Stimulated activated CD4-positive, alpha-beta T cell treated with anti-CD3 and anti-CD28 coated beads, Interleukin-15, amount 100 ng/mL, for 48 hours (primary cell): ENCODE results near the gene NR5A2.

Source experiments
- DNase-seq, 2 donors: peaks; one replicate each; pipeline ENCODE4 v3.0.0-alpha.2; 2020; ENCODE audit warnings: low read depth in 2 of 2

The NR5A2 gene

DNA sequence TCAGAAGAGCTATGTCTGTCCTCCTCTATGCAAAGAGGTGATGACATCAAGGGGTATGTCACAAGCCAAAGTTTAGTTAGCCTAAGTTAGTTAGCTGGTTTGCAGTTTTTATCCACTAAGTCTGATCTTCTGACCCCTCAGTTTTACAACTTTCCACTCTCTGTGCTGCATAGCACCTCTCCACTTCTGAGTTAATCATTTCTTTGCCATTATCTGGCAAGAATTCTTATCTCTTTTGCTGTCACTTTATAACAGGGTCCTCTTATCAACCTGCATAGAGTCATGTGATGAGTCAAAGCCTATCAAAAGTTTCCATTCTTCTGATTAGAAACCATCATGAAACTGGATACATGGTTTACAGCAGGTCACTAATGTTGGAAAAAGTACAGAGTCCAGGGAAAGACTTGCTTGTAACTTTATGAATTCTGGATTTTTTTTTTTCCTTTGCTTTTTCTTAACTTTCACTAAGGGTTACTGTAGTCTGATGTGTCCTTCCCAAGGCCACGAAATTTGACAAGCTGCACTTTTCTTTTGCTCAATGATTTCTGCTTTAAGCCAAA, at the start of gene NR5A2:
NR5A2 (plus strand) TSS at position 447 of the 560 bp plus-strand sequence. CDS start 138 bp downstream, outside the sequence.
- DNase-seq: no peak

DNA sequence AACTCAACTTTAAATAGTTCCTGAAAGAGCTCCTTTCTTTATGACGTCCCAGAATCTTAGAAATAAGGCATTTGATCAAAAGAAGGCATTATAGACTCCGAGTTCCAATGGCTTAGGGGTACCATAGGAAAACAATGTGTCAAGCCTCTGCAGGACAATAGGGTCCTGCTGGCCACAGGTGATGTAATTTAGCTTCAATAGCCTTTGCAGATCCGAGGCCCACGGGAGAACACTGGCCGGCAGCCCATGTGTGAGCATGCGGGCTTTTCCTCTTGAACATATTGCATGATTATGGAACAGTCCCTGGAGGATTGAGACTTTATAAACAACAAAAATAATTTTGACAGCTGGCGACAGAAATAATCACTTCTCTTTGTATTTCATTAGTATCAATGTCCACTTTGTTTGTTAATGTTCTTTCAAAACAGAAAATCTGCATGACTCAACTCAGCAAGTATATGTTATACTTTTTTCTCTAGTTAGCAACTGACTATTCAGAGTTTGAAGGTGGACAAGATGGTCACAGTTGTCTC, 49.0 kb upstream of the NR5A2 start:
- DNase-seq: no peak

DNA sequence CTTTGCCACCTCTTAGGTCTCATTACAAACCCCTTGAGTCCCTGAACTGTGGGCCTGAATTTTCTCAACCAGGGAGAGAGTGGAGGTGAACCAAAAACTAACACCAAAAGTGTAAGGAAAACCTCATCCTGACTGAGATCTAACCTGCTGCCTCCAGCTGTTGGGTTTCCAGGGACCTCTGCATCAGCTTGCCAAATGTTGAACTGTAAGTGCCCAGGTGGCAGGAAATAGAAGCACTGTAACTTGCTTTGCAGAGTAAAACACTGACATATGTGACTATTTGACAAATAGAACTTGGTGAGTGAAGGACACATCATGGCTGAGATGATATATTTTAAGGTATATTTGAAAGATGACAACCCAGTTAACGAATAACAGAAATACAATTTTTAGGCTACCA, 48.4 kb upstream of the NR5A2 start:
- DNase-seq: no peak

DNA sequence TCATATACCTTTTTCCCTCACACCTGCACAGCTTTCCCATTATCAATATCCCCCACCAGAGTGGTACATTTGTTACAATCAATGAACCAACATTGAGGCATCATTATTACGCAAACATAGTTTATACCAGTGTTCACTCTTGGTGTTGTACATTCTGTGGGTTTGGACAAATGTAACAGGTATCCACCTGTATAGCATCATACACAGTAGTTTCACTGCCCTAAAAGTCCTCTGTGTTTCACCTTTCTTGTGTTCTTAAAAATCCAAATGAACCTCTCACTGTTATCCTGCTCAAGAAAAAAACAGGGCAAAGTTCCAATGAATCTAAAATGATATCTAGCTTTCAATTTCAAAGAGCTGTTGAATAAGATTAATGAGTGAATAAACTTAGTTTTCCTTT, 45.9 kb upstream of the NR5A2 start:
- DNase-seq: no peak

DNA sequence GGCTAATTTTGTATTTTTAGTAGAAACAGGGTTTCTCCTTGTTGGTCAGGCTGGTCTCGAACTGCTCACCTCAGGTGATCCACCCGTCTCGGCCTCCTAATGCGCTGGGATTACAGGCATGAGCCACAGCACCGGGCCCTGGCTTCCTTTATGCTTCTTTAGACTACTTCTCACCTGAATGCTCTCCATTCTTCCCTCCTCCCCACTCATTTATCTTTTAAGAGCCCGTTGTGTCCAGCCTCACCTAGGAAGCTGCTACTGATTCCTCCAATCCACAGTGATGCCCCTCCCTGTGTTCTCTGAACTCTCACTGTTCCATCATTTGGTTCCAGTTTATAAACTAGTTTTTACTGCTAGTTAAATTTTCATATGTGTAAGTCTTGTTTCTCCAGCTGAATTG, 44.9 kb upstream of the NR5A2 start:
- no peak for DNase-seq

DNA sequence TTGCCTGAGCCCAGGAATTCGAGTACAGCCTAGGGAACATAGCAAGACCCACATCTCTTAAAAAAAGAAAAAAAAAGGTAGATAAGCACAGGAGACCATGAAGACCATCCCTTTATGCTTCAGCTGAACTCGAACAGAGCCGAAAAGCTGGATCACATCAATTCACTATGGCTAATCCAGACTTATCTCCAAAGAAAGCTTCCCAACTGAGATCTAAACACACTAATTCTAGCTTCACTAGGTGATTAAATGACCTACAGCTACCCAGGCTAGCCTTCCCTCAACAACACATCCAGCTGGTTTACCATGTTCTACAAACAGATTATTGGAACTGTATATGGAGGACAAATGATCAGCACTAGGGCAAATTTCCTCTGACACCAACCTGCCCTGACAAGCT, 44.0 kb upstream of the NR5A2 start:
- no peak for DNase-seq

DNA sequence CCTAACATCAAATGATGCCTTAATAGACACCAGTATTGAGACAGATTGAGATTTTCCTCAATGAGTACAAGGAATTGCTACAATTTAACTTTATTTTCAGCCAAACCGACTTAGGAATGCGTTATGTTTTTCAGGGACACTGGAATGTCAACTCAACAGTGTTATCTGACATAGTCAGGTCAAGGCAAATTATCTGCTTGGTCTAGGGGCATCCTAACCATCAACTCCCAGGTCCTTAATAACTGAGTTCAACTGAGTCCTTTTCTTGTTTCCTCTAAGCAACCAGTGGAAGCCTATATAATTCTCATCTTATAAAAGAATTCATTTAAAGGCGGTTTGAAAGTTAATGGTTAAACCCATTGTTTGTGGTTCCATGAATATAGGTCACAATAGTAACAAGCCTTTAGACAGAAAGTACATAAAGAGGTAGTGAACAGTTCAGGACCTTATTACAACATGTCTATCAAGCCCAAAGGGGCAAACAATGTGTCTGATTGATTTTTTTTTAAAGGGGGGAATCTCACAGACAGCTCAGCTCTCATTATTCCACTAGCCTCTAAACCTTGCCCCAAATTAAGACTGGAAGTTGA, 32.3 kb upstream of the NR5A2 start:
- DNase-seq: no peak

DNA sequence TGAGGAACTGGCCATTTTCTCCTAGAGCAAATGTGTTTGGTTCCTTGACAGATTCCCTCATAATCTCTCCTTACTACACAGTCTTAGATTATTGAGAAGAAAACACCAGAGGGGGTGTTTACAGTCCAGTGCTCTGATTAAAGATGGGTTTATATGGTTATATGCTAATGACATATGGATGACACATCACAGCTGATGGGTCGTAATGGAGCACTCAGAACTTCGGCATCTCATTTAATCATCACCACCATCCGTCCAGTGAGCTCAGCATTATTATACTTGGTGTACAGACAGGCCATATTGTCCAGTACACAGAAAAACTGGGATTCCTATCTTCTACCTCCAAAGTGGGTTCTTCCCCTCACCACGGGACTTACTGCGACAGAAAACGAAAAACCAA, 22.3 kb upstream of the NR5A2 start:
- DNase-seq: no peak

DNA sequence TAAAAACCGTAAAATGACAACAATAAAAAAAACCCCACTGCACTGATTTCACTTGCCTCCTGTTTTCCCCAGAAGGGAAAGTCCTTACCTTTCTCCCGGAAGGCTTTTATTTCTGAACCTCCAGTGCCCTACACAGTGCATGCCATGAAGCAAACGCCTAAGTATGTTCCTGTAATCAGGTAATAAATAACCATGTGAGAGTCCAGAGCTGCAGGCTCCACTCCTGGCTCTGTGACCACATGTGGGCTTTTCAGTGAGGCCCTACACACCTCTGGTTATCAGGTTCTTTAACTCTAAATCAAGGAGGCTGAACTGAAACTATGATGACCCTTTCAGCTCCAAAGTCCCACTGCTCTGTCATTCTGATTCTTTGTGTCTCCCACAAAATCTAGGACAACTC, 20.8 kb upstream of the NR5A2 start:
- no peak for DNase-seq

DNA sequence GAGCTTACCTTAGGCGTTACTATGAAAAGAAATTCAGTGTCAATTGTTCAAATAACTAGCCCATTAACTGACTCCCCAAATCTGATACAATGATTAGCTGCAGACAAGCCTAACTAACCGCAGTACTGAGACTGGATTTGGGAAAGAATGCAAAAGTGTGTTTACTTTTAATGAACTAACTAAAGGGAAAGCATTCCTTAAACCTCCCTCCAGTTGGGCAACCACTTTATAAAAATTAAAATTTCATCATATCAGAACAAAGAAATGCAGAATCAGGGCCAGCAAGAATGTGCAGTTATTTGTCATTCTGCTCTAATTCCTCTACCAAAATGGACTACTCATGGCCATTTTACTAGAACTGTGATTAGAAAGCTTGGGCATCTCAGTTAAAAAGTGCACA, 11.7 kb upstream of the NR5A2 start:
- DNase-seq: no peak

DNA sequence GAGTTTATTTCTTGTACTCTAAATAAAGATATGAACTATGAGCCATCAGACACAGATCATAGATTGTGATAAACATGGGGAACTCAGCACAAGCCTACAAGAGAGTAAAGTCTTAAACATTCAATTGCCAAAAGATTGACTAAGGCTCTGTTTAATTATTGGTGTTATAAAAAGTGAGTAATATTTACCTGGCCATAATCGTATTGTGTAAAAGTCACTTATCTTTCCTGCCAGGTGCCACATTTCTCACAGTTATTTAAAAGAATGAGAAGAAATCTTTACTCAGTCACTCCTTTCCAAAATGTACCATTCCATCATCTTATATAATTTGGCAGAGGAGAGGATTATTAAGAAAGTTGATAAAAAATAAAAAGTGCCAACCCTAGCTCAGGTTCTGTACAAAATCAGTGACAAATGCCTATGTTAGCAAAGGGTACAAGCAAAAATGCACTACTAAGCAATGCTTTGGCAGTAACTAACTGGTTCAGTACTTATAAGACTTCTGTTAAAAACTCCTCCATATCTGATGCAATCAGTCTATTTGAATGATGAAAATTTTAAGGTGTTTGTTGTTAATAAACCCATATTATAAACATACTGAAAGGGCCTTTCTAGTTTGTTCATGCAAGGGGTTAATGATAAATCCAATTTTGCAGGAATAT, 5.8 kb upstream of the NR5A2 start:
- no peak for DNase-seq

DNA sequence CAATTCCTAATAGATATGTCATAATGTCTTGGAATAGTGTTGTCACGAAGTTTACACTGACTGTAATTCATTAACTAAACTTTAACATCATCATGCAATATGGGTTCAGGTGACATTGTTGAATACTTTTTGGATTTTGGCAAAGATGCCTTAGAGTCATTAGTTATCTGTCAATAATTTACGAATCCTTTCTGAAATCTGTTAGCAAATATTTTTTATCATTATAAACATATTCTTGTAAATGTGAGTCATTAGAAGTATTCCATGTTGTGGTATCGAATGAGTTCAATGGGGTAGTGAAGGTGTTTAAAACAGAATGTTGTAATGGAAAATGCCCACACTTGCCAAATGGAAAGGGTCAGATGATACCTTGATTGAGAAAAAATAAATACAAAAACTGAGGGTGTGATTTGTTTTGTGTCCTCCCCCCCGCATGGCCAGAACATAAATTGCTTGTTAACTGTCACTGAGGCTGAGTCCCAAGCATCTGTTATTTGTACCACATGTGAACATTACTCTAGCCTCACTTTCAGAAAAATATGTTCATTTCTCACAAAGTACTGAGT, 5.2 kb upstream of the NR5A2 start:
- DNase-seq: no peak

DNA sequence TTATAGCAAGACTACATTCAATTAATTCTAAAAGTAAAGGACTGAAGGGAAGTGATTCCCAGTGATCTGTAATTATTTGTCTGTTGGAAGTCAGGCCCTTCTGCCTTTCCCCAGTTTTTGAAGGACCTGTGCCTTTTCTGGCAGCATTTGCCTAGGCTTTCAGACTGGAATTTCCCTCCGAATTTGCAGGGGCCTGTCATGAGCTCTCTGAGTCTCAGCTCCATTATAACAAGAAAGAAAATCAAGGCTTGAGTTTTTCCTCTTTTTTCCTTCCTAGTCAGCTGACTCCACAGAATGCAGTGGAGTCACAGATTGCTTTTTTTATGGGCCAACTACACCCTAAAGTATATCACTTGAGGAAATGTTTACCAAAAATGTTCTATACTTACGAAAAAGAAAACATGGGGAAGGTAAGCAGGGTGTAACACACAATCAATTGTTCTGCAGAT, 1.1 kb downstream of the NR5A2 start:
- DNase-seq: no peak

DNA sequence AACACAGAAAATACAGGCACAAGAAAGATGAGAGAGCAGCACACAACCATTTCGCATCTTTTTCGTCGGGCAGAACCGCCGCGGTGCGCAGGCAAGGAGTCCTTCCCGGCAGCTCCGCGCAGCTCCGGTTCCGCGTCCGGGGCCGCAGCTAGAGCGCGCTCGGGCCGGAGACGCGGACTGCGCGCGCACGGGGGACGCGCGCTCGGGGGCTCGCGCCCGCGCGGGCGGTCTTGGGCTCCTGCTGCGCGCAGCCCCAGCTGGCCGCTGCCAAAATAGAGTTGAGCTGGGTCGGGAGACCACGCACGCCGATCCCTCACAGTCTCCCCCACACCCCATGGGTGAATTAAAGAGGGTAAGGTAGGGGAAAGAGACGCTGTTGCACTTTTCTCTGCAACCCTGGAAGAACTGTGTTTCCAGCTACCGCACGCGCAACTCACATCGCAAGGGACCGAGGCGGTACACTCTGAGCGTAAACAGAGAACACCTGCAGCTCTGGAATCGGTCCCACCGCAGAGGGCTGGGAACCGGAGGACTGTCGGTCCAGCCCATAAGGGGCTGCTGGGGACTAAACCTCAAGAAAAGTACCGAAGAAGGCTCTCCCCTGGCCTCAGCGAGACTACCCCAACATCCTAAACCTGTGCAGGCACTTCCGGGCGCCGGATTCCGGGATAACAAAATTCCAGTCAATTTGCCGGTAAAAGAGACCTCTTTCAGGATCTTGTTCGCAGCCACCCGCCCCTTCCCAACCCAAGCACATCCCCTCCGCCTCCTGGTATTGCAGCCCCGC, 1.7 kb downstream of the NR5A2 start:
- no peak for DNase-seq

DNA sequence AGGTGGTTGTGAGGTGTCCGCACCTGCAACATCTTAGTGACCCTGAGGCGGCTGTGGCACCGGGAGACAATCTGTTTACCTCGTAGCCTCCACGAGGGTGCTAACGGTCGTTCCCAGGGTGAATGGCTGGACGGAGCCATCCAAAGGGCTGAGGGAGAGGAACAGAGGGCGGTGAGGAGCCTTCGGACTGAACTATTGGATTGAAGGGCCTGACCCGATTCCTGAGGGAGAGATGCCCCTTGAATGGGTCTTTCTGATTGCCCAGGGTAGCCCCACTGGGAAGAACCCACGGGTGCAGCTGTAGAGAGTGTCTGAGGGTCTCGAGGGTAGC, 2.3 kb downstream of the NR5A2 start:
- no peak for DNase-seq

DNA sequence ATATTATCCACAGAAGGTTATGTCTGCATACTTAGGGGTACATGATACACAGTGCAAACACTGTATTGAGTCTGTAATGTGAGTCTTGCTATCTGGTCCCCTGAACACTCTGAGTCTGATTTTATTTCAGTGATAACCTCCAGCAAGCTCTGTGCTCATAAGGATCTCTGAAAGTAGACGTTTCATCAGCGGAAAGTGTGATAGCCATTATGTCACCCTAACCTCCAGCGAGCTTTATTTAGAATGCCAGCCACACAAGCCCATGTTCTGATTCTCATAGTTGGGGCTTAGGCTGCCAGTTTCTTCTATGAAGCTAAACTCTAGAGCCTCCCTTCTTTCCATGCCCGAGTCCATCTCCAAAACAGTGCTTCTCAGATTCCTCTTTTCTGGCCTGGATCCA, 3.3 kb downstream of the NR5A2 start:
- DNase-seq: no peak

DNA sequence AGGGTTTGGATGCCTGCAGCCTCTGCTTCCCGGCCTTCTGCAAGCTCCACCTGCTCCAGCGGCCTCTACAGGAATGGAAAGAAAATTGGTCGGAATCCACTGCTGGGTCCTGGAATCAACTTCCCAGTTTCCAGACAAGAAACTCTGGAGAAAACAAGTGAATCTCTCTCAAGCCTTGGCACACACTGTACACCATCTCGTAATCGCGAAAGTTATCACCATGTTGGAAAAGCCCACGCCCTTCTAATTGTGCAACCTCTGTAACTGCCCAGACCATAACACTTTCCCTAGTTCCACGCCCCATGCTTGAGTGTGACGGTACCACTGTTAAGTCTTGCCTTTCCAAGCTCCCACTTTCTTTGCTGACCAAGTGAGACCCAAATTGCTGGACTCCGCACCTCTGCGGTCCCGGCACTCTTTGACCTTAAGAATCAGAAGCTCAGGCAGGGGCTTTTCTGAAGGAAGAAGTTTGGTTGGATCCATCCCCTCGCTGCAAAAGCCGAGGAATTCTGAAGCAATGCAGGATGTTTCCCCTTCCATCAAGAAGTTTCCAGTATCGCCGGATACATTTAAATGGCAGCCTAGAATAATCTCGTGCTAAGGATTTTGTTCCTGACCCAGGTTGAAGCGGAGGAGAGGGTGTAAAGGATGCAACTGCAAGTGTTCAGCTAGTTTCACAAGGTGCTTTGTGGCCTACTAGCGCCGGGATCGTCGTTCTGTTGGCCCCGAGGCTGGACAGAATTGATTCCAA, 6.2 kb downstream of the NR5A2 start:
- DNase-seq: no peak

DNA sequence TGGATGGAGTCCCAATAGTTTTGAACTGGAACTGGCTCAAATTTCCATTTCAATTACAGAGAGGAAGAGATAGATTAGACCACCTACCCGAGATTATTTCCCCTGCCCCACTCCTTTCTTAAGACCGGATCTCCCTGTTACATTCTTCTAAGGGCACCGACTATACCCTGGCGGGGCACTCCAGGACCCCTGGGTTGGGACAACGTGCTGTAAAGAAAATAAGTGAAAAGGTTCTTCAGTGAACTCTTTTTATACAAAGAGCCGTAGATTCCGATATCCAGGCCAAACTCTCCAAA, 6.7 kb downstream of the NR5A2 start:
- DNase-seq: no peak

DNA sequence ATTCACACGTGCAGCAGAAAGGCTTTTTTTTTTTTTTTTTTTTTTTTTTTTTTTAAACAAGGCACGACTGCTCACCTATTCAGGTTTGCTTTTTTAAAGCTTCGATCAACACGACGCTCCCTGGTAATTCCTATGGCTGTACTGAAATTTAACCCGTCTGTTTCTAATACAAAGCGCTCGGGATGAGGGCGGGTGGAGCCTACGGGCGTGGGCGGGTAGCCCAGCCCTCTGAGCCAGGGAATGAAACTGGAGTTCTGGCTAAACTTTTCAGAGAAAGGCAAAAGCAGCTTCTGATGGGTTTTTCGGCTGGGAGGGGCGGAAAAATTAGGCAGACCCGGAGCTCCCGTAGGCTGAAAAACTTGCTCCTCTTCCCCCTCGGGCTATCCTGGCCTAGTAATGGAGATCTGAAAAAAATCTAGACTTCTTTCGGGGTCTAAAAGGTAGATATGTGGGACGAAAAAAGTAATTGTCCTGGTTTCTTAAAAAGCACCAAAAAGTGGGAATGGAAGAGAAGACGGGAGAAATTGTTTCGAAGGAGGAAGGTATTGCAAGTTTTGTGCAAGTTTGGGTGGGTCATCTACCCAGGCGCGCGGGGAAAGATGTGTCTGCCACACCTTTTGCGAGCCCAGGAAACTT, 7.4 kb downstream of the NR5A2 start:
- DNase-seq: no peak

DNA sequence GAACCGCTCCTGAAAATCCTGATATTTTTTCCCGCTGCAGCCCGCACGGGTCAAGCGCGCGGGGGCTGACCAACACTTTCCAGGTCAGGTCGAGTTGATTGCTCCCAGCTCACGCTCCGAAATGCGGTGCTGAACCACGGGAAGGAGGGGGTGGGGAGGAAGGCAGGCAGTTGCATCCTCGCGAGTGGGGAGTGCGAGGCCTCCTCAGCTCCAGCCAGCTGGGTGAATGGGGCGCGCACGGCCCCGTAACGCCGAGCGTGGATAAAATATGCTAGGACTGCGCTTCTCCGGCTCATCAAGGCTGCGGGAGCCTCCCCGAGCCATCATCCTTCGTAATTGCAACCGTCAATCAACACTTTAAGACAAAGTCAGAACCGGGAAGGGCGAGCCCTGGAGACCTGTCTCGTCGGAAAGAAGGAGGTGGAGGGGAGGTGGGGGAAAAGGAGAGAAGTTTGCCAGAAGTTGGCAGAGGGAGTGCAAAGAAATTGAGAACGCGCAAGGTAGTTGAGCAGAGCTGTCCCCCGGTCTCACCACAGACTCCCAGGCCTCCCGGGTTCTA, 8.0 kb downstream of the NR5A2 start:
- DNase-seq: no peak
